HG03432 (cell line): Measurements from ENCODE around the gene HSP90B1.

Experiments
- ATAC-seq: cut with Tn5 transposase; IDR thresholded peaks from one replicate; pipeline ENCODE4 v1.9.1; 2021; ENCODE audit warnings: mild to moderate bottlenecking, moderate library complexity; ENCODE audit not compliant: unreplicated experiment

The HSP90B1 gene

GRCh38 chr12:103930034-103930786 lies at the start of gene HSP90B1:
TSS of gene HSP90B1 (plus strand) at chr12:103930410. CDS start at chr12:103930516, 106 bp downstream.
- peak; percentile 70 for ATAC-seq

GRCh38 chr12:103881261-103881660 lies 48.9 kb upstream of the HSP90B1 start:
- no peak for ATAC-seq

- ATAC-seq, result peak; percentile 43
Measured at GRCh38 chr12:103882861-103883596, 47.2 kb upstream of the HSP90B1 start.

- ATAC-seq, result no peak
Measured at GRCh38 chr12:103883908-103884307, 46.3 kb upstream of the HSP90B1 start.

GRCh38 chr12:103884316-103884715 lies 45.9 kb upstream of the HSP90B1 start:
- no peak for ATAC-seq

GRCh38 chr12:103886195-103886797 lies 43.9 kb upstream of the HSP90B1 start:
- ATAC-seq, result no peak

GRCh38 chr12:103887738-103888137 lies 42.5 kb upstream of the HSP90B1 start:
- ATAC-seq, result no peak

GRCh38 chr12:103897316-103897715 lies 32.9 kb upstream of the HSP90B1 start:
- no peak for ATAC-seq

GRCh38 chr12:103901518-103902173 lies 28.6 kb upstream of the HSP90B1 start:
- no peak for ATAC-seq

- no peak for ATAC-seq
Measured at GRCh38 chr12:103903993-103904392, 26.2 kb upstream of the HSP90B1 start.

GRCh38 chr12:103905730-103906349 lies 24.4 kb upstream of the HSP90B1 start:
- ATAC-seq, result no peak

- no peak for ATAC-seq
Measured at GRCh38 chr12:103908246-103908541, 22.0 kb upstream of the HSP90B1 start.

GRCh38 chr12:103908877-103909276 lies 21.3 kb upstream of the HSP90B1 start:
- ATAC-seq, result no peak

GRCh38 chr12:103909811-103910210 lies 20.4 kb upstream of the HSP90B1 start:
- no peak for ATAC-seq

GRCh38 chr12:103912069-103912468 lies 18.1 kb upstream of the HSP90B1 start:
- ATAC-seq, result no peak

- ATAC-seq, result no peak
Measured at GRCh38 chr12:103913100-103913499, 17.1 kb upstream of the HSP90B1 start.

GRCh38 chr12:103915306-103915705 lies 14.9 kb upstream of the HSP90B1 start:
- ATAC-seq, result no peak

- no peak for ATAC-seq
Measured at GRCh38 chr12:103917873-103918272, 12.3 kb upstream of the HSP90B1 start.

GRCh38 chr12:103924761-103925641 lies 5.2 kb upstream of the HSP90B1 start:
- ATAC-seq, result peak; percentile 53

GRCh38 chr12:103928682-103929045 lies 1.5 kb upstream of the HSP90B1 start:
- peak; percentile 12 for ATAC-seq
